ENCODE measurements around the gene INPP4B. TPM values are rescaled to one million over a fixed set of nuclear protein-coding genes. Genes with fewer than 3 reads are reported as not detected.

INPP4B gene
- total RNA-seq, 1 donor from 2014 or later = 78.7 TPM

DNA sequence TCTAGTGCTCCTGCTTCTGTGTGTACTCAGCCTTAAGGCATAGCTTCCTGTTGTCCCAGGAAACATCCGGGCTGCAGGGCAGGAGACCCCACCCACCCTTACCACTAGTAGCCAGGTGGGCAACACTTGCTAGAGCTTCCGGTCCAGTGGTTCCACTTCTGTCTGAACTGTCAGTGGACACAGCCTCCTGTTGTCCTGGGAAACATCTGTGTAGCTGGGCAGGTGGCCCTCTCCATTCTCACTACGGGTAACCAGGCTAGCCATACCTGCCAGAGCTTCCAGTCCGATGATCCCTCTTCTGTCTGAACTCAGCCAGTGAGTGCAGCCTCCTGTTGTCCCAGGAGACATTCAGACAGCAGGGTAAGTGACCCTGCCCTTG lies 372.2 kb downstream of the INPP4B start:
- DNase-seq (ENCODE audit: low spot score) = no peak

DNA sequence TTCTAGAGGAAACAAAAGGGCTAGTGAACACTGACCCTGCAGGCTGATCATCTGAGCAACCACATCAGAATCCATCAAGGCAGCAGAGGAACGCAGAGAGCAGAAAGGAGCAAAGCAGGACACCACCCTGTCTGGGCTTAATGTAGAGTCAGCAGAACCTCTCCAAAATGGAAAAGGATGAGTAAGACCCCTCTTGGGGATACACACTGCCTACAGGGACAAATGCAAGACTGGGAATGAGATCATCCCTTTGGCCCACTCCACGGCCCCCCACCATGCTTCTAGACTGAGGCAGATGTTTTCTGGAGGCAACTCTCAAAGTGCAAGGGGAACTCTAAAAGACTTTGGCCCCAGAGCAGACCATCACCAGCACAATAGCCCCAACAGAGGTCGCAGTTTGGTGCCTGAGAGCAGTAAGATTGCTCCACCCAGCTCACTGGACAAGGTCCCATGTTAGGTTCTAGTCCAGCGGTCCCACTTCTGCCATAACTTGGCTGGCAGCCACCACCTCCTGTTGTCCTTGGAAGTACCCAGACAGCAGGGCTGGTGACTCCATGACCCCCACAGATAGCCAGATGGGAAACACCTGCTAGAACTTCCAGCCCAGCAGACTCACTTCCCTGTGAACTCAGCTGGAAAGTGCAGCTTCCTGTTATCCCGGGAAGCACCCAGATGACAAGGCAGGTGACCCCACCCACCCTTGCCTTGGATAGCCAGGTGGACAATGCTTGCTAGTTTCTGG lies 372.7 kb downstream of the INPP4B start:
- DNase-seq (ENCODE audit: low spot score) = no peak

DNA sequence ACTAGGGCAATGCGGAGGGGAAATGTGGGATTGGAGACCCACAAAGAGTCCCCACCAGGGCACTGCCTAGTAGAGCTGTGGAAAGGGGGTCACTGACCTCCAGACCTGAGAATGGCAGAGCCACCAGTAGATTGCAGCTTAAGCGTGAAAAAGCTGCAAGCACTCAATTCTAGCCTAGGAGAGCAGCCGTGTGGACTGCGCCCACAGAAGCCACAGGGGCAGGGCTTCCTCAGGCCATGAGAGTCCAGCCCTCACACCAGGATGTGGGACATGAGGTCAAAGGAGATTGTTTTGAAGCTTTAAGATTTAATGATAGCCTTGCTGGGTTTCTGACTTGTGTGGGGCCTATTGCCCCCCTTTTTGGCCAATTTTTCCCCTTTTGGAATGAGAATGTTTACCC lies 379.0 kb downstream of the INPP4B start:
- DNase-seq (ENCODE audit: low spot score) = no peak

DNA sequence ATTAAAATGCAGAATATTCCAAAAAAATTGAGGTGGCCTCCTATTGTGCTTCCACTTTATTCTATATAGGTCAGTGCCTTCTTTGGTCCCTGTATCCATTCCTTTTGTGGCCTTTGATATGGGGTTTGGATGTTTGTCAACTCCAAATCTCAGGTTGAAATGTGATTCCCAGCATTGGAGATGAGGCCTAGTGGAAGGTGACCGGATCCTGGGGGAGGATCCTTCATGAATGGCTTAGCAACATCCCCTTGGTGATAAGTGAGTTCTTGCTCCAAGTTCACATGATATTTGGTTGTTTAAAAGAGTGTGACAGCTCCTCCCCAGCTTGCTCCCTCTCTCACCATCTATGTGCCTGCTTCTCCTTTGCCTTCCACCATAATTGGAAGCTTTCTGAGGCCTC lies 380.6 kb downstream of the INPP4B start:
- DNase-seq (ENCODE audit: low spot score) = no peak

DNA sequence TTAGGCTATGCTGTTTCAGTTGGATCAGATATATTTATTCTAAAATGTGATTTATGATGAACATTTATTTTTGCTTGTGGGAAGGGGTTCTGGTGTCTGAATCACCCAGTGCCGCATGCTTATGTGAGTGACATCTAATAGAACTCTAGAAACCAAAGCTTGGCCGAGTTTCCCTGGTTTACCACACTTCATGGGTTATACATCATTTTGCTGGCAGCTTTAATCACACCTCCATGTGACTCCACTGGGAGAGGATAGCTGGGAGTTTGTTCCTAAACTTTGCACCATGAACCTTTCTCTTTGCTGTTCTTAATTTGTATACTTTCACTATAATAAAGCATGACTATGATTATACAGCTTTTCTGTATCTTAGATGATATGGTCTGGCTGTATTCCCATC lies 382.9 kb downstream of the INPP4B start:
- peak; percentile 5 for DNase-seq (ENCODE audit: low spot score)

DNA sequence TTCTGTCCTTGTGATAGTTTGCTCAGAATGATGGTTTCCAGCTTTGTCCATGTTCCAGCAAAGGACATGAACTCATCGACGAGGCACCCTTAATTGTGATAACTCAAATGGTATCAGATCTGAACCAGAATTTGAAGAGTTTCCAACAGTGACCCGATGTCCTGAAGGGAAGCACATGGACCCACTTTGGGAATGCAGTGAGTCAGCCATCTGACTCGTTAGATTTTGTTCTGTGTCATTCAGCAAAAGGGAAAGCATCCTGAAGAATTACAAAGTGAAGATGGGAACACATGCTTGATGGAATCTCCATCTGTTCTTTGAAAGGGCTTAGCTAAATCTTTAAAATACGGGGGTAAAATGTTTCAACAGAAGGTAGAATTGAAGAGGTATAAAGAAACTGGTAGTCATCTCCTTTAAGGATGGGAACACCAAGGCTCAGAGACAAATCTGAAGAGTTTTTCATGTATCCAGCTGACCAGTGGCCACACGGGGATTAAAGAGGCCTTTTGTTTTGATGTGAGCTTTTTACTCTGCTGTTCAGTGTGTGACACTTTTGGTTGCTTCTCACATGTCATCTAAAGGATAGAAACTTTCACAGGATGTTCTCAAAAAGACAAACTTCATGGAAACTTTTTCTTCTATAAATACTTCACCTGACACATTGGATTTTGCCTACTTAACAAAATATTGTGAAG lies 393.8 kb downstream of the INPP4B start:
- DNase-seq (ENCODE audit: low spot score) = no peak

DNA sequence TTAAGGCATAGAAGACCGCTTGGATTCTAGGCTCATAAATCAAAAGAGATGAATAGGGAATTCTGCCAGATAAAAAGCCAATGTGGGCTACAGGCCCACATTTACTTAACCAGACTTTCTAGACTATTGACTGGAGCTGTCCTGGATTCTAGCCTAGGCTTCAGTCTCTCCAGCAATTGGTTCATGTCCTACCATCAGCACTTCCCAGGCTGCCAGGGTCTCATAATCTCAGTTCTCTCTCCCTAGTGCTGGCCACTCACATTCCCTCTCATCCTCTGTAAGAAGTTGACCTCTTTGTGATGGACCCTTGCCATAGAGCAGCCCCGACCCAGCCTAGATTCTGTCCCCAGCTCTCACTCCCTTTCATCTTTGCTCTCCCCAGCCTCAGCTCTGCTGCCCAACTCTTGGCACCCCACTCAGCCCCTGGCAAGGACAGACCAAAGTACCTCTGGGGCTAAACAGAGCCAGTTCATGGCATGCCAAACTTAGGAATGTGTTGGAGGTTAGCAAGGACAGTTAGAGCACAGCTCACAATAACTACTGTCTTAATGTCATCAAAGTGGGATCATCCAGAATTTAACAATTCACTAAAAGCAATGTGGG lies 396.2 kb downstream of the INPP4B start:
- DNase-seq (ENCODE audit: low spot score) = no peak

DNA sequence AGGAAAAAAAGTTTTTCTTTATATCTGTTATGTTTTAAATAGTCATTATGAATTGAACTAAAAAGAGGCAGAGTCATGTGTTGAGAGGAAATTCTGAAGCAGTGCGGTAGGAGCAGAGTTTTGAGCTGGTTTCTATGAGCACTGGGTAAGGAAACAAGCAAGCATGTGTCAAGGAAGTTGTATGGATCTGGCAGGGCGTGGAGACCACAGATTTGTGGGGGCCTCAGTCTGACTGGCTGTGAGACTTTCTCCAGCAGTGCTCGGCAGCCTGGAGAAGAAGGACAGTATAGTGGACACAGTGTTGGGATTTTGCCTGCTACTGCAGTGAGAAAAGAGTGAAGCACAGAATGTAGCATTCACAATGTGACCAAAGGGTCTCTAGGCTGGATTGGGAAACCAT lies 399.1 kb downstream of the INPP4B start:
- no peak for DNase-seq (ENCODE audit: low spot score)

DNA sequence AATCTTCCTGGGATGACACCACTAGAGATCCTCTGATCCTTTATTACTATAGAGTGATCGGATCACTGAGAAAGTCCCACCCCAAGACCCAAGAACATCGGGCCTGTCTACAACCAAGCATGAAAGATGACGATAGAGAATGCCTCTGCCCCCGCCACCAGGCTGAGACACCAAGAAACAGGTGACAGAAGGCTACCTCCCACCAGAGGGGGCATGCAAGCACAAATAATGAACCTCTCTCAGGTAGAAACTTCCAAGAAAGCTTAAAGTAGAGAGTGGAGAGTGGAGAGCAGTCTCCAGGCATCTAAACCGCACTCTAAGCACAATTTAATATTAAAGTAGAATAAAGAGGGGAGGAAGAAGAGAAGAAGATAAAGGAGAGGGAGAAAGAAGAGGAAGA lies 402.6 kb downstream of the INPP4B start:
- DNase-seq (ENCODE audit: low spot score) = no peak

DNA sequence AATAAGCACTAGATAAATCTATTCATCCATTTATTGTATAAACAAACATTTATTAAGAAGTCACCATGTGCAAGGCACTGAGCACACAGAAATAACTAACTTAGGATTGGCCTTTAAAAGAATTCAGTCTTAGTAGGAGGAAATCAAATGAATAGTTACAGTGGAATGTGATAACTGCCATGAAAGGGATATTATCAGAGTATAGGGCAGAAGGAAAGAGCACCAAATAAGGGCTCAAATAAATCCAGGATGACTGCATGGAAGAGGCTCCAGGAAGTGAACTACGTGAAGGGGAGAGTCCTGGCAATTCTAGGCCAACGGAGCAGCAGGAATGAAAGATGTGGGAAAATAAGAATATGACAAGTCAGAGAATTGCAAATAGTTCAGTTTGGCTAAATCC lies 406.0 kb downstream of the INPP4B start:
- DNase-seq (ENCODE audit: low spot score) = no peak

DNA sequence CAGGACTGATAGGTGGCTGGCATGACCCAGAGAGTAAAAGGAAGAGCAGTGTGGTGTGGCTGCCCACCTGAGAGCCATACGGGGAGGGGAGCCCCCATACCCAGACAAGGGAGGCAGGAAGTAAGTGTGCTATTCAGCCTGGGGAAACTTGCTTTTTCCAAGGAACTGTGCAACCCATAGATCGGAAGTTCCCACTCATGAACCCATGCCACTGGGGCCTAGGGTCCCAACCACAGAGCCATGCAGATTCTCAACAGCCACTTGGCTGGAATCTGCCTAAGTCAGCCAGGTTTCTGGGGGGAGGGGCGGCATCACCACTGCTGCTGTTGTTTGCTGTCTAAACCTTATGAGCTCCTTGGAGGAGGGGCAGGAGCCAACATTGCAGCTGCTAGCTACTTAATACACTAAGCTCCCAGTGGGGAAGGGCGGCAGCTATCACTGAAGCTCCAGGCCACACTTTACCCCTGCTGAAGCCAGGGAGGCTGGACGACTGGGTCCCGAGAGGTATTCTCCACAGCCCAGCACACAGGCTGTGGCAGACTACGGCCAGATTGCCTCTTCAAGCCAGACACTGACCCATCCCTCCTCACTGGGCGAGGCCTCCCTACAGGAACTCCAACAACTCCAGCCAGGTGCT lies 410.4 kb downstream of the INPP4B start:
- no peak for DNase-seq (ENCODE audit: low spot score)

DNA sequence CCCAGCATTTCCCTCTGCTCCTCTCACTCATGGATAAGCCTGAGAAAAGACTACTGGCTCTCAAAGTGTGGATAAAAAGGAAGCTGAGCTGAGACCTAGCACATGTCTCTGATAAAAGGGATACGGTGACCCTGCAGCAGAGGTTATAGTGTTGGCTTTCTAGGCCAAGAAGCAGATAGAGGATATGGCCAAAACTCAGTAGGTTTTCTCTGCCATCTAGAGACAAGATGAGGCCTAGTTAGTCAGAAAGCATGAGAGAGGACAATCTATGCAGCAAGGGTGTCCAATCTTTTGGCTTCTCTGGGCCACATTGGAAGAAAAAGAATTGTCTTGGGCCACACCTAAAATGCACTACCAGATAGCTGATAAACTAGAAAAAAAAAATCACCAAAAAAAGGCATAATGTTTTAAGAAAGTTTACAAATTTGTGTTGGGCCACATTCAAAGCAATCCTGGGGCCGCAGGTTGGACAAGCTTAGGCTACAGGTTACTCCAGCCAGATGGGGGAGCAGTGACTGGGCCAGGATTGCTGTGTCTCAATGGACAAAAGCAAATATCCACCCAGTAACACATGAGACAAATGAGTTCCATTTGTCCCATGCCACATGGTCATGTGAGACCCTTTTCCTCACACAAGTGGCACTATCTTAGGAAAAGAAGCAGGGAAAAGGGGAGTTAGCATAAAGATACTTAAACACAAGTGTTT lies 411.4 kb downstream of the INPP4B start:
- DNase-seq (ENCODE audit: low spot score) = no peak

DNA sequence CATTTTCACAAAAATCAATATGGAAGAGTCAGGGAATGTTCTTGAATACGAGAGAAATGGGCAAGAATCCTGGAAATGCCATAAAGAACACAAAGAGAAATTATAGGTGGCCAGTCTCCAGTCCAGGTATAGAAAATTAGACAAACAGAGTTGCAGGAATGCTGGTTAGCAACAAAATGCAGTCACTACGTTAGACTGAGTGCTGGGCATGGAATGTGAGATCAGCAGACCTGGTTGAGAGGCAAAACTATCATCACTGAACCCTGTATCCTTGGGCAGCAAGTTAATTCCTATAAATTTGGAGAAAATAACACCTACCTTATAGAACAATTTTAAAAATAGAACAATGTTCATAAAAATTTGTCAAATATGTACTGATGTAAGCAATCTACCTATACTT lies 417.4 kb downstream of the INPP4B start:
- DNase-seq (ENCODE audit: low spot score) = no peak

DNA sequence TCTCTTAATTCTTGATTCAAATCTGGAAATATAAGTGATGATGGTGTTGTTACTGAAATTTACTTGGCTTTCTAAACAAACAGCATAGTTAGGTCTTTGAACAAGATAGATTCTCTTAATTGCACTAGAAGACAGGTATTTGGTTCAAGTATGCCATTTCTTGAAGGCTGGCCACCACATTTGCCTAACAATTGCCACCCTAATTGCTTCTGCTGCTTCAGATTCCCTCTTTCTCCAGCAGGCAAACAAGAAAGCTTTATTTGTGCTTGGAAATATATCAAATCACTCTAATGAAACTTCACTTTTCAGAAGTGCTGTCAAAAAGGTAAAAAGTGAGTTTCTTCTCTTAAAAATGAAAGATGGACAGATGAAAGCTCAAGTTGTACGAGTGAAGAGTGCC lies 418.6 kb downstream of the INPP4B start:
- no peak for DNase-seq (ENCODE audit: low spot score)

DNA sequence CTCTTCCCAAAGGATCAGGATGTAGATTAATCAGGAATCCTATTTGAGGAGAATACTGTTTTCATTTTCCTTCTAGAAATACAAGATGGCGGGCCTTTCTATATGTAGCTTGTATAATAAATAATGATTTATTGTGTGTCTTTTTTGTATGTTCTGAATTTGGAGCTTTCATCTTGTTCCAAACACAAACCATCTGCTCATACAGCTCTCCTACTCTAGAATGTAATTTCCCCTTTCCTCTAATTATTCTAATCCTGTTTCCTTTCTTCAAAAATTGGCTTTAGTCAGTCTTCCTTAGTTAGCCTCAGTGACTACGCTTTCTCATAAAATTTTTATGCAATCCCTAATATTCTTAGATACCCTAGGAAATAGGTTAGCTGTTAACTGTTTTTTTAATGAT lies 422.2 kb downstream of the INPP4B start:
- DNase-seq (ENCODE audit: low spot score) = no peak

DNA sequence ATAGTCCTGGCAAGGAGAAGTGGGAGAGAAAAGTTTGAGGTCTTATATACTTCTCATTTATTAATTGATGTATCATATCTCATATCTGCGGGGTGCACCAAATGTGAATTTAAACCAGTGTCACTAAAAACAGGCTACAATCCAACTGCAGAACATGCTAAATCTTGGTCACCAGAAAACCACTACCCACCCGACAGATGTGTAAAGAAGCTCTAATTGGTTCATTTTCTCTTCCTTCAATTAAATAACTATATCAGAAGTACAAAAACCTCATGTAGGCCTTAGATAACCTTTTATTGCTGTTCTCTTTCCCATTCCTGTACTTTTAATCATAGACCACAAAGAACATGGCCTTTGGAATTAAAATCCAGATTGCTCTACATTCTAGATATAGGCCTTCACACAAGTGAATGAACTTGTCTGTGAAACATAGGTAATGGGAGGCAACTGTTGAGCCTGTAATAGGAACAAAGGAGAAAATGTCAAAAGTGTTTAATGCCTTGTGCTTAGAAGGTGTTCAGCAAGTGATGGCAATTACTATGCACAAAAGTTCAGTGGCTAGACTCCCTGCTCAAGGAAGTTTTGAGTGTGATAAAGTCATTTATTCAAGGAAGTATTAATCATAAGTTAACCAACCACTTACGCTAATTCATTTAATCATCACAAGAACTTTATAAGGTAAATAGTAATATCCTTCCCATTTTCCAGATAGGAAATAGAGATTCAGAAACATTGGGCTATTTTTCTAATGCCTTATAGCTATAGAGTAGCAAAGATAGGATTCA lies 425.6 kb downstream of the INPP4B start:
- no peak for DNase-seq (ENCODE audit: low spot score)

DNA sequence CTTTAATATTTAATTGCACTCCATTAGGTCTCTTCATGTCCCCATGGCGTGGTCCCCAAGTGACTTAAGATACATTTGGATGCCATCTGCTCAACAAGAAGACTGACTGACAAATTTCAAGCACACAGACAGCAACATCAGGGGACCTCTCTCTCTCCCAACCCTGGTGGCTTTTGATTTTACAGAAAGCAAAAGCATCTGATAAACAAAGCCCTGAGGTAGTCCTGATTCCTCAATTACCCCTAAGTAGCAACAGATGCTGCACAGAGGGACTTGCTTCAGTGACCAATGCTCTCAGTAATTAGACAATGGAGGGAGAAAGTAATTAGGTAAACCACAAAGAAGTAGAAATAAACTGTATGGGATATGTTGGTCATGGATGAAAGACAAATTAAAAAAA lies 426.4 kb downstream of the INPP4B start:
- no peak for DNase-seq (ENCODE audit: low spot score)

DNA sequence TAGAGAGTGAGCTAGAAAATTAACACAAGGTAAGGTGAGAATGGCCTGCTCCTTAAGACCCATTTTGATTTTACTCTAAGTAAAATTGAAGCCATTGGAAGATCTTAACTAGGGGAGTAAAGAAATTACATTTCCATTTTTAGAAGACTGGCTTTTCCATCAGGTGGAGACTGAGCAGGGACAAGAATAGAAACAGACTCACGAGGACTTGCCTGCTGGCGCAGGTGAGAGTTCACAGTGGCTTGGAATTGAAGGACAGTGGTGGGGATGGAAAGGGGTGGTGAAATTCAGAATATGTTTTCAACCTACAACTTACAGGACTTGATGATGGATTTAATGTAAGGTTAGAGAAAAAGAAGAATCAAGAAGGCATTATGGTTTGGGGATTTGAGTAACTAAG lies 427.4 kb downstream of the INPP4B start:
- no peak for DNase-seq (ENCODE audit: low spot score)

DNA sequence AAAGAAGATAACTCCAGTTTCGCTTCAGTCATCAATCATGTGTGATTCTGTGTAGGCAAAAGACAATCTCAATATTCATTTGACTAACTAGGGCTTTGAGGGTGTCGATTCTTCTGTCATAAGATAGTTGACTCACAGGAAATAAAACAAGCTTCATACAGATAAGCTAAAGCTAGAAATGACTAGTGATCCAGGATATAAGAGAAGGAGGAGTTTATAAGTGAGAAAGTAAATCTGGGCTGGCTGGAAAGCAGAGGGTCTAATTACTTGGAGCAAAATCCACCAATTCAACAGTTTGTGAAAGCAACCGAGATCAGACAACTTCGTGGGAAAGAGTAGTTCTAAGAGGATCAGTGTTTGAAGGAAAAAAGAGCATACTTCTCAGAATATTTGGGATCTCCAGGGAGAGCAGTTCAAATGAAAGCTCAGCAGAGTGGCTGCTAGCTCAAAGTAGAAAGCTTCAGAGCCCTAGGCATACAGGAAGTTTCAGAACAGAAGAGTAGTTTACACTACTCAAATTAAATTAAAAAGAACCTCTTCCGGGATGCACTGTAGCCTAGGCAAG lies 429.3 kb downstream of the INPP4B start:
- no peak for DNase-seq (ENCODE audit: low spot score)

DNA sequence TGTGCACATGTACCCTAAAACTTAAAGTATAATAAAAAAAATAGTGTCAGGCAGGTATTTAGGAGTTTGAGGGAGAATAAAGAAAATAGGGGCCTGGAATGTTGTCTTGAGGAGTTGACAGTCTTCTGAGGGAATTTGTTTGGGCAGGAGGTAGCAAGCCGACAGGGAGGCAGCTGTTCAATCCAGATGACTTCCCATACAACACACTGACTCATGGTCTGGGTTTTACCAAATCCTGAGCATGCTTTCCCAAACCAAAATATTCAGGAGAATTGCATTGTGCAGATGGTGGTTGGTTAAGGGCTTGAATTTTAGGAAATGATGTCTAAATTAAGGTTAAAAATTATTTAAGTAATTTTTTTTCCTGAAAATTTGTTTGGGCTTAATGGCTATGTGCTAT lies 430.0 kb downstream of the INPP4B start:
- no peak for DNase-seq (ENCODE audit: low spot score)

Data from umbilical cord (tissue), 2 donors.